Peyer's patch (tissue), 4 donors: ENCODE measurements around the gene TBX21.

Experiments
- POLR2A ChIP-seq, 2 donors: fragments of 450-650 bp; IDR thresholded peaks; one replicate each; pipeline ENCODE4 v1.5.1; 2017; ENCODE audit warnings: antibody characterized with exemption in 2 of 2, mild to moderate bottlenecking in 2 of 2, moderate library complexity in 2 of 2
- TF ChIP-seq, protein P1 (sequence below), 6 experiments: fragments of 450-650 bp in 4 of 6; fragments of 200-600 bp in 2 of 6; sonication (generic) in 1 of 6; IDR thresholded peaks; one replicate each; pipeline ENCODE4 v1.5.1; 2017 to 2019; ENCODE audit warnings: antibody characterized with exemption in 6 of 6, mild to moderate bottlenecking in 3 of 6, moderate library complexity in 1 of 6

DNA sequence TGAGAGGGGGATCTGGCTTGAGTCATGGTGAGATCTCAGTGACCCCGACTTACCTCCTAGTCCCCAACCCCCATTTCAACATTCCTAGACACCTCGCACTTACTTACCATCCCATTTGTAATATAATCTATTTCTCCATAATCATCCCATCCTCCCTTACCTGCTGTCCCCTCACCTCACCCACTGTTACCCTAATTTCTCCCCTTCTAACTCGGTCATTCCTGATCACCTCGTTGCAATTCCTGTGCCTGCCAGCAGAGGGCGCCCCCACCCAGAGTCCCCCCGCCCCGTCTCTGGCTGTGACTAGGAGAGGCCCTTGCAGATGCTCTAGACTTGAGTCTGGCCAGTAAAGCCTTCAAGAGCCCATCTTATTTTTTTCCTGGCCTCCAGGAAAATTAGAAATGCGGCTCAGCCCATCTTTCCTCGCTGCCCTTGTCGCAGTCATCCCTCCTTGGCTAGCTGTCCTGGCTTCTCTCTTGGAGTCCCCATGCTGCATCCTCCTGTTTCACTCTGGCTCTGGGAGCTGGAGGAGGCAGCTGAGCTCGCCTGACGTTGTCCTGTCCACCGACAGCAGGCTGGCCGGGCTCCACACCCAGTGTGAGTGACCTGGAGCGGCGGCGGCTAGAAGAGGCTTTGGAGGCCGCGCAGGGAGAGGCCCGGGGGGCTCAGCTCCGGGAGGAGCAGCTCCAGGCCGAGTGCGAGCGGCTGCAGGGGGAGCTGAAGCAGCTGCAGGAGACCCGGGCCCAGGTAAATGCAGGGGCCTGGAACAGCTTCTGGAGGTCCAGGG, 34.1 kb upstream of the TBX21 start:
- TF ChIP-seq, protein P1, sequence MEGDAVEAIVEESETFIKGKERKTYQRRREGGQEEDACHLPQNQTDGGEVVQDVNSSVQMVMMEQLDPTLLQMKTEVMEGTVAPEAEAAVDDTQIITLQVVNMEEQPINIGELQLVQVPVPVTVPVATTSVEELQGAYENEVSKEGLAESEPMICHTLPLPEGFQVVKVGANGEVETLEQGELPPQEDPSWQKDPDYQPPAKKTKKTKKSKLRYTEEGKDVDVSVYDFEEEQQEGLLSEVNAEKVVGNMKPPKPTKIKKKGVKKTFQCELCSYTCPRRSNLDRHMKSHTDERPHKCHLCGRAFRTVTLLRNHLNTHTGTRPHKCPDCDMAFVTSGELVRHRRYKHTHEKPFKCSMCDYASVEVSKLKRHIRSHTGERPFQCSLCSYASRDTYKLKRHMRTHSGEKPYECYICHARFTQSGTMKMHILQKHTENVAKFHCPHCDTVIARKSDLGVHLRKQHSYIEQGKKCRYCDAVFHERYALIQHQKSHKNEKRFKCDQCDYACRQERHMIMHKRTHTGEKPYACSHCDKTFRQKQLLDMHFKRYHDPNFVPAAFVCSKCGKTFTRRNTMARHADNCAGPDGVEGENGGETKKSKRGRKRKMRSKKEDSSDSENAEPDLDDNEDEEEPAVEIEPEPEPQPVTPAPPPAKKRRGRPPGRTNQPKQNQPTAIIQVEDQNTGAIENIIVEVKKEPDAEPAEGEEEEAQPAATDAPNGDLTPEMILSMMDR (IDR thresholded peaks at IDR 0.05), result peak; percentile 64 to 97 (median 70)
- TF ChIP-seq POLR2A (IDR thresholded peaks at IDR 0.05), result no peak
